Gastroesophageal sphincter (tissue), 4 donors: ENCODE measurements around the gene ZNF292. TPM values are rescaled to one million over a fixed set of nuclear protein-coding genes. Genes with fewer than 3 reads are reported as not detected.

Experiments
- ATAC-seq: fragments of 150-250 bp; one replicate; pipeline ENCODE4 v1.9.1; 2016; ENCODE audit warnings: mild to moderate bottlenecking, moderate library complexity
- H3K27ac ChIP-seq, 4 donors: fragments of 200-600 bp; sonication (generic) in 3 of 4; 1 replicate in 3 of 4; 2 replicates in 1 of 4; pipeline ENCODE4 v1.5.1; 2016 to 2019
- H3K27me3 ChIP-seq: fragments of 200-600 bp; sonication (generic); one replicate; pipeline ENCODE4 v1.5.1; 2019
- H3K36me3 ChIP-seq, 2 donors: fragments of 200-600 bp; sonication (generic); one replicate each; pipeline ENCODE4 v1.5.1; 2019; ENCODE audit warnings: control low read depth in 1 of 2
- H3K4me1 ChIP-seq, 3 donors: fragments of 200-600 bp; sonication (generic); 1 replicate in 2 of 3; 2 replicates in 1 of 3; pipeline ENCODE4 v1.5.1; 2016 to 2019; ENCODE audit warnings: control low read depth in 2 of 3
- H3K4me3 ChIP-seq, 2 donors: fragments of 200-600 bp; sonication (generic); one replicate each; pipeline ENCODE4 v1.5.1; 2019; ENCODE audit warnings: mild to moderate bottlenecking in 1 of 2, moderate library complexity in 1 of 2
- H3K9me3 ChIP-seq, 3 donors: fragments of 200-600 bp; sonication (generic); one replicate each; pipeline ENCODE4 v1.5.1; 2017 to 2019; ENCODE audit warnings: control low read depth in 2 of 3
- CTCF ChIP-seq, 4 experiments: fragments of 200-600 bp in 2 of 4; fragments of 450-650 bp in 2 of 4; sonication (generic) in 1 of 4; IDR thresholded peaks; one replicate each; pipeline ENCODE4 v1.5.1; 2017 to 2019; ENCODE audit warnings: antibody characterized with exemption in 4 of 4, mild to moderate bottlenecking in 2 of 4, moderate library complexity in 2 of 4
- EP300 ChIP-seq: sonication (generic); formaldehyde crosslinking; IDR thresholded peaks from one replicate; pipeline ENCODE4 v1.6.1; 2017; ENCODE audit warnings: antibody characterized with exemption, mild to moderate bottlenecking
- POLR2A ChIP-seq, 2 donors: fragments of 450-650 bp; IDR thresholded peaks; one replicate each; pipeline ENCODE4 v1.6.1; 2017; ENCODE audit warnings: antibody characterized with exemption in 2 of 2, mild to moderate bottlenecking in 2 of 2, moderate library complexity in 1 of 2
- POLR2AphosphoS5 ChIP-seq: sonication (generic); formaldehyde crosslinking; IDR thresholded peaks from one replicate; pipeline ENCODE4 v1.6.1; 2017; ENCODE audit warnings: antibody characterized with exemption
- WGBS, 2 donors: methylation state at CpG; one replicate each; pipeline ENCODE4 v1.1.5; 2018; ENCODE audit warnings: low coverage in 1 of 2; 5-methylcytosine and 5-hydroxymethylcytosine counted together
- total RNA-seq, 4 donors: library from RNA; depleted of rRNA; stranded (reverse); fragments of >200 nt; gene quantifications; one replicate each; pipeline ENCODE4 v1.1.0, GENCODE V29; 2016

The ZNF292 gene
- total RNA-seq, result 10 to 100 TPM; 23.9 to 82.3 (median 54.5) TPM

- Histone ChIP-seq H3K4me3 (peak within 1 kb of the TSS; percentile 70 to 85), H3K36me3 (no peaks in the 10 kb centered on the region), H3K27me3 (no peaks in the 10 kb centered on the region), H3K27ac (peak within 1 kb of the TSS; percentile 66 to 99 (median 92)), H3K4me1 (peaks cover 0 to 71% (median 14%) of the 10 kb centered on the region in 3 donors), H3K9me3 (no peaks in the 10 kb centered on the region)
- TF ChIP-seq POLR2A (IDR thresholded peaks at IDR 0.05) (peak; percentile 41 to 59), CTCF (IDR thresholded peaks at IDR 0.05) (peak in 1 of 4 experiments; percentile 20), EP300 (no peak), POLR2AphosphoS5 (peak; percentile 68)
- peak; percentile 93 for ATAC-seq
- WGBS, 2 donors, result 0 to 1% methylated on average over 11 to 23 of the region's 75 CpGs
Observed at GRCh38 chr6:87154993-87155841, at the start of gene ZNF292. Gene ZNF292, plus strand, starts transcription at chr6:87155565. Its CDS starts 27 bp downstream, at chr6:87155592.

- no peak overlapping the region for H3K27ac ChIP-seq
- TF ChIP-seq EP300 (no peak), POLR2AphosphoS5 (no peak), CTCF (IDR thresholded peaks at IDR 0.05) (no peak)
- H3K4me3 ChIP-seq, result no peak overlapping the region
- H3K27me3 ChIP-seq, result no peaks in the 10 kb centered on the region
- ATAC-seq, result no peak
- H3K4me1 ChIP-seq, result no peaks in the 10 kb centered on the region
- no peaks in the 10 kb centered on the region for H3K9me3 ChIP-seq
- no peaks in the 10 kb centered on the region for H3K36me3 ChIP-seq
Observed at GRCh38 chr6:87105823-87106222, 49.5 kb upstream of the ZNF292 start.

GRCh38 chr6:87110636-87111035, 44.7 kb upstream of the ZNF292 start:
- no peaks in the 10 kb centered on the region for H3K9me3 ChIP-seq
- H3K27me3 ChIP-seq, result no peaks in the 10 kb centered on the region
- no peaks in the 10 kb centered on the region for H3K36me3 ChIP-seq
- WGBS, 2 donors, result 80 to 100% methylated on average over 1 of the region's 1 CpG
- no peak overlapping the region for H3K4me3 ChIP-seq
- no peak overlapping the region for H3K27ac ChIP-seq
- H3K4me1 ChIP-seq, result no peaks in the 10 kb centered on the region
- TF ChIP-seq EP300, result no peak
- no peak for TF ChIP-seq POLR2A (IDR thresholded peaks at IDR 0.05)
- TF ChIP-seq POLR2AphosphoS5, result no peak
- TF ChIP-seq CTCF (IDR thresholded peaks at IDR 0.05), result no peak
- ATAC-seq, result no peak

- H3K4me3 ChIP-seq, result no peak overlapping the region
- no peaks in the 10 kb centered on the region for H3K27me3 ChIP-seq
- no peak for ATAC-seq
- H3K4me1 ChIP-seq, result no peaks in the 10 kb centered on the region
- H3K9me3 ChIP-seq, result no peaks in the 10 kb centered on the region
- H3K36me3 ChIP-seq, result no peaks in the 10 kb centered on the region
- TF ChIP-seq EP300 (no peak), CTCF (IDR thresholded peaks at IDR 0.05) (no peak), POLR2A (IDR thresholded peaks at IDR 0.05) (no peak), POLR2AphosphoS5 (no peak)
- 60 to 63% methylated on average over 2 of the region's 2 CpGs for WGBS, 2 donors
- no peak overlapping the region for H3K27ac ChIP-seq
Observed at GRCh38 chr6:87115402-87116135, 39.8 kb upstream of the ZNF292 start.
